Gastrocnemius medialis (tissue), 4 donors: ENCODE results near the gene PROCA1. TPM values are rescaled to one million over a fixed set of nuclear protein-coding genes. Genes with fewer than 3 reads are reported as not detected.
A peak's percentile ranks its signal among the peaks of the same experiment; 100 is the strongest.
"Not testable (repeated sequence)": the region's sequence is repeated elsewhere in the genome, so short reads cannot be mapped to it uniquely, and the experiment has no call there.

Experiments used
- ATAC-seq, 2 donors: fragments of 150-250 bp; one replicate each; pipeline ENCODE4 v1.9.1; 2016
- DNase-seq, 2 donors: peaks; one replicate each; pipeline ENCODE4 v3.0.0-alpha.2; 2019
- H3K27ac ChIP-seq, 4 donors: fragments of 200-600 bp; sonication (generic); 1 replicate in 1 of 4; 2 replicates in 3 of 4; pipeline ENCODE4 v1.5.1; 2016 to 2018; ENCODE audit warnings: mild to moderate bottlenecking in 2 of 4, moderate library complexity in 1 of 4
- H3K27me3 ChIP-seq, 3 donors: fragments of 200-600 bp; sonication (generic) in 2 of 3; 1 replicate in 1 of 3; 2 replicates in 2 of 3; pipeline versions ENCODE4 v1.5.1 to v1.6.0; 2016 to 2019; ENCODE audit warnings: mild to moderate bottlenecking in 1 of 3, moderate library complexity in 1 of 3
- H3K36me3 ChIP-seq, 2 donors: fragments of 200-600 bp; sonication (generic) in 1 of 2; one replicate each; pipeline ENCODE4 v1.5.1; 2017 to 2018
- H3K4me1 ChIP-seq, 2 donors: fragments of 200-600 bp; sonication (generic) in 1 of 2; one replicate each; pipeline ENCODE4 v1.5.1; 2016 to 2017; ENCODE audit warnings: mild to moderate bottlenecking in 2 of 2
- H3K4me3 ChIP-seq, 4 donors: fragments of 200-600 bp; sonication (generic) in 3 of 4; 1 replicate in 1 of 4; 2 replicates in 3 of 4; pipeline ENCODE4 v1.5.1; 2016 to 2019; ENCODE audit warnings: mild to moderate bottlenecking in 2 of 4
- H3K9me3 ChIP-seq, 3 donors: fragments of 200-600 bp; sonication (generic) in 2 of 3; 1 replicate in 1 of 3; 2 replicates in 2 of 3; pipeline ENCODE4 v1.5.1; 2016 to 2019
- POLR2A ChIP-seq, 2 donors: fragments of 450-650 bp; IDR thresholded peaks; one replicate each; pipeline ENCODE4 v1.6.1; 2017; ENCODE audit warnings: antibody characterized with exemption in 2 of 2, mild to moderate bottlenecking in 2 of 2, moderate library complexity in 2 of 2
- in situ Hi-C, 4 donors: fragments of 200-750 bp; cut with MboI; loops; one replicate each; pipeline versions ENCODE4 v1.15.0 to v1.8.0; 2017; ENCODE audit warnings: low sequenced_read_pairs in 4 of 4
- intact Hi-C: fragments of 100-400 bp; cut with DNase I; formaldehyde crosslinking; loops from one replicate; pipeline ENCODE4 v1.15.1; 2023; ENCODE audit warnings: low total_unique reads
- total RNA-seq, 4 donors: library from RNA; depleted of rRNA; stranded (reverse); fragments of >200 nt; gene quantifications; one replicate each; pipeline versions ENCODE4 v1.1.0 to v1.2.3, GENCODE V29; 2016
- TF ChIP-seq, protein P1 (sequence below), 5 experiments: fragments of 450-650 bp in 3 of 5; fragments of 200-600 bp in 2 of 5; sonication (generic) in 2 of 5; IDR thresholded peaks in 4 of 5; conservative IDR thresholded peaks in 1 of 5; 1 replicate in 4 of 5; 2 replicates in 1 of 5; pipeline ENCODE4 v1.5.1; 2016 to 2019; ENCODE audit warnings: antibody characterized with exemption in 5 of 5, mild to moderate bottlenecking in 3 of 5, moderate library complexity in 3 of 5

Gene PROCA1
- total RNA-seq, 4 donors from 2014 or later = 0.42 to 1.6 (median 0.49) TPM; not detected in 1

GRCh38 chr17:28722417-28723158 lies 10.9 kb upstream of the PROCA1 start:
- Histone ChIP-seq H3K36me3 (peaks cover 6 to 42% of the 10 kb centered on the region in 2 donors), H3K4me3 (no peak overlapping the region), H3K9me3 (no peaks in the 10 kb centered on the region), H3K4me1 (peaks cover 44 to 51% of the 10 kb centered on the region in 2 donors), H3K27me3 (peaks cover 0 to under 1% (median 0%) of the 10 kb centered on the region in 3 donors), H3K27ac (peak overlapping the region in 2 of 4 donors; percentile 4 to 15)
- DNase-seq (no peak), ATAC-seq (no peak)
- in situ Hi-C loops (no loop called here), intact Hi-C loops (no loop called here)
- TF ChIP-seq, protein P1, sequence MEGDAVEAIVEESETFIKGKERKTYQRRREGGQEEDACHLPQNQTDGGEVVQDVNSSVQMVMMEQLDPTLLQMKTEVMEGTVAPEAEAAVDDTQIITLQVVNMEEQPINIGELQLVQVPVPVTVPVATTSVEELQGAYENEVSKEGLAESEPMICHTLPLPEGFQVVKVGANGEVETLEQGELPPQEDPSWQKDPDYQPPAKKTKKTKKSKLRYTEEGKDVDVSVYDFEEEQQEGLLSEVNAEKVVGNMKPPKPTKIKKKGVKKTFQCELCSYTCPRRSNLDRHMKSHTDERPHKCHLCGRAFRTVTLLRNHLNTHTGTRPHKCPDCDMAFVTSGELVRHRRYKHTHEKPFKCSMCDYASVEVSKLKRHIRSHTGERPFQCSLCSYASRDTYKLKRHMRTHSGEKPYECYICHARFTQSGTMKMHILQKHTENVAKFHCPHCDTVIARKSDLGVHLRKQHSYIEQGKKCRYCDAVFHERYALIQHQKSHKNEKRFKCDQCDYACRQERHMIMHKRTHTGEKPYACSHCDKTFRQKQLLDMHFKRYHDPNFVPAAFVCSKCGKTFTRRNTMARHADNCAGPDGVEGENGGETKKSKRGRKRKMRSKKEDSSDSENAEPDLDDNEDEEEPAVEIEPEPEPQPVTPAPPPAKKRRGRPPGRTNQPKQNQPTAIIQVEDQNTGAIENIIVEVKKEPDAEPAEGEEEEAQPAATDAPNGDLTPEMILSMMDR (IDR thresholded peaks at IDR 0.05 in 4 of 5, conservative IDR thresholded peaks at IDR 0.05 in 1 of 5) = no peak
- no peak for TF ChIP-seq POLR2A (IDR thresholded peaks at IDR 0.05)

- Histone ChIP-seq H3K27me3 (peaks cover 2 to 16% (median 11%) of the 10 kb centered on the region in 3 donors), H3K36me3 (peaks cover 6 to 42% of the 10 kb centered on the region in 2 donors), H3K27ac (peak overlapping the region; percentile 86 to 90 (median 88)), H3K4me1 (peaks cover 38 to 40% of the 10 kb centered on the region in 2 donors), H3K4me3 (peak overlapping the region; percentile 77 to 98 (median 88))
- ATAC-seq, intact Hi-C loops, in situ Hi-C loops, DNase-seq, H3K9me3 ChIP-seq: not testable (repeated sequence)
Measured at GRCh38 chr17:28720997-28721329, 9.3 kb upstream of the PROCA1 start.

- intact Hi-C loops (no loop called here), in situ Hi-C loops (no loop called here)
- Histone ChIP-seq H3K27me3 (peaks cover 2 to 17% (median 11%) of the 10 kb centered on the region in 3 donors), H3K4me1 (peaks cover 34 to 35% of the 10 kb centered on the region in 2 donors), H3K4me3 (peak overlapping the region; percentile 77 to 98 (median 88)), H3K36me3 (peaks cover 6 to 42% of the 10 kb centered on the region in 2 donors), H3K9me3 (no peaks in the 10 kb centered on the region), H3K27ac (peak overlapping the region; percentile 86 to 90 (median 88))
- TF ChIP-seq, protein P1 (IDR thresholded peaks at IDR 0.05 in 4 of 5, conservative IDR thresholded peaks at IDR 0.05 in 1 of 5) = no peak
- no peak for TF ChIP-seq POLR2A (IDR thresholded peaks at IDR 0.05)
- ATAC-seq (no peak), DNase-seq (no peak)
Measured at GRCh38 chr17:28720247-28720996, 8.7 kb upstream of the PROCA1 start.

DNA sequence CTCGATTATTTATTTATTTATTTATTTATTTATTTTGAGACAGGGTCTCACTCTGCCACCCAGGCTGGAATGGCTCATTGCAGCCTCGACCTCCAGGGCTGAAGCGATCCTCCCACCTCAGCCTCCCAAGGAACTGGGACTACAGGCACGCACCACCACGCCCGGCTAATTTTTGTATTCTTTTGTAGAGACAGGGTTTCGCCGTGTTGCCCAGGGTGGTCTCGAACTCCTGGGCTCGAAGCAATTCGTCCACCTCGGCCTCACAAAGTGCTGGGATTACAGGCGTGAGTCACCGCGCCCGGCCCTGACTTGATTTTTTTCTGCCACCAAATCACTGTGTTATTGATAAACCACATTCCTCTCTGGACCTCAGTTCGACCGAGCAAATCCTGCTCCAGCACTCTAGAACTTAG lies 7.3 kb upstream of the PROCA1 start:
- Histone ChIP-seq H3K27me3 (peaks cover 2 to 17% (median 11%) of the 10 kb centered on the region in 3 donors), H3K4me3 (peak overlapping the region; percentile 77 to 98 (median 88)), H3K27ac (peak overlapping the region; percentile 86 to 90 (median 88)), H3K4me1 (peaks cover 31 to 33% of the 10 kb centered on the region in 2 donors), H3K36me3 (peaks cover 4 to 33% of the 10 kb centered on the region in 2 donors), H3K9me3 (no peaks in the 10 kb centered on the region)
- intact Hi-C loops = loop anchor here (2.0 kb wide), 1 partner anchor 74 kb away; the partner anchor contains the start of gene BLTP2
- no peak for ATAC-seq
- in situ Hi-C loops = no loop called here
- TF ChIP-seq, protein P1 (IDR thresholded peaks at IDR 0.05 in 4 of 5, conservative IDR thresholded peaks at IDR 0.05 in 1 of 5) = no peak
- no peak for TF ChIP-seq POLR2A (IDR thresholded peaks at IDR 0.05)
- no peak for DNase-seq
